Measurements from ENCODE around the gene S100A16. TPM values are rescaled to one million over a fixed set of nuclear protein-coding genes. Genes with fewer than 3 reads are reported as not detected.

The S100A16 gene, protein sequence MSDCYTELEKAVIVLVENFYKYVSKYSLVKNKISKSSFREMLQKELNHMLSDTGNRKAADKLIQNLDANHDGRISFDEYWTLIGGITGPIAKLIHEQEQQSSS
- 10 to 100 TPM; 33.2 to 67.9 (median 48.2) TPM for total RNA-seq

DNA sequence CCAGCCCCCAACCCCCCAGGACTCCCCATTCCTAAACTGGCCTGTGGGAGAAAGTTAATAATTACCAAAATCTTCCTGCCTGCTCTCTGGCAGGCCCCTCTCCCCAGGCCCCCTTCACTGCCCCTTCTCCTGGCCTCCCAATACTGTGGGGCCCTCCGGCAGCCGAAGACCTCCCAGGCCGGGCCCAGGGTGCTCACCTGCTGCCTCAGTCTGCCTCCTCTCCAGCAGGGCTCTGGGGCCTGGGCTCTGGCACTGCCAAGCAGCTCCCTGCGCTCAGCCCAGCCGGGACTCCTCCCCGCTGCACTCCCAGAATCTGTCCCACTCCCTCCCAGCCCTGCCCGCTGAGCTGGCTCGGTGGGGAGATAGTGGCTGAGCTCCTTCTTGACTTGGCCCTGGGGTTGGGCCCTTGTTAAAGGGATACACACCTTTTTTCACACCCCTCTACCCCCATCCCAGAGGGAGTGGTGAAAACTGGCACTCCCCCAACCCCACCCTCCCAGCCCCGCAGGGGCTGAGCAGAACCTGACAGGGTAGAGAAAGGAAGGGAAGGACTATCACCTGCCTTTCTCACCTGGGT lies at the start of gene S100A16:
S100A16 (minus strand) TSS at position 383 of the 577 bp plus-strand sequence. CDS start 4,986 bp downstream, outside the sequence.
- Histone ChIP-seq H3K4me1 (peaks cover 51 to 75% (median 62%) of the 10 kb centered on the region in 4 donors), H3K27me3 (no peaks in the 10 kb centered on the region), H3K36me3 (peaks cover 0 to 2% (median 1%) of the 10 kb centered on the region in 4 donors), H3K4me3 (peak within 1 kb of the TSS; percentile 64 to 72 (median 69)), H3K27ac (replicated peaks in 1 of 4) (peak within 1 kb of the TSS; percentile 85 to 90 (median 88)), H3K9me3 (no peaks in the 10 kb centered on the region)
- intact Hi-C loops (cut with DNase I) = loop anchor here (5.0 kb wide), 1 partner anchor 101 kb away; no protein-coding TSS in a partner anchor
- TF ChIP-seq, protein P1, sequence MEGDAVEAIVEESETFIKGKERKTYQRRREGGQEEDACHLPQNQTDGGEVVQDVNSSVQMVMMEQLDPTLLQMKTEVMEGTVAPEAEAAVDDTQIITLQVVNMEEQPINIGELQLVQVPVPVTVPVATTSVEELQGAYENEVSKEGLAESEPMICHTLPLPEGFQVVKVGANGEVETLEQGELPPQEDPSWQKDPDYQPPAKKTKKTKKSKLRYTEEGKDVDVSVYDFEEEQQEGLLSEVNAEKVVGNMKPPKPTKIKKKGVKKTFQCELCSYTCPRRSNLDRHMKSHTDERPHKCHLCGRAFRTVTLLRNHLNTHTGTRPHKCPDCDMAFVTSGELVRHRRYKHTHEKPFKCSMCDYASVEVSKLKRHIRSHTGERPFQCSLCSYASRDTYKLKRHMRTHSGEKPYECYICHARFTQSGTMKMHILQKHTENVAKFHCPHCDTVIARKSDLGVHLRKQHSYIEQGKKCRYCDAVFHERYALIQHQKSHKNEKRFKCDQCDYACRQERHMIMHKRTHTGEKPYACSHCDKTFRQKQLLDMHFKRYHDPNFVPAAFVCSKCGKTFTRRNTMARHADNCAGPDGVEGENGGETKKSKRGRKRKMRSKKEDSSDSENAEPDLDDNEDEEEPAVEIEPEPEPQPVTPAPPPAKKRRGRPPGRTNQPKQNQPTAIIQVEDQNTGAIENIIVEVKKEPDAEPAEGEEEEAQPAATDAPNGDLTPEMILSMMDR (IDR thresholded peaks at IDR 0.05) = no peak
- TF ChIP-seq POLR2A (IDR thresholded peaks at IDR 0.05; ENCODE audit: low read depth) (no peak), EP300 (IDR thresholded peaks at IDR 0.05) (no peak), POLR2AphosphoS5 (IDR thresholded peaks at IDR 0.05) (peak; percentile 79 to 88)
- 17% methylated on average over 8 of the region's 9 CpGs for WGBS
- no peak for DNase-seq (ENCODE audit: extremely low spot score)

DNA sequence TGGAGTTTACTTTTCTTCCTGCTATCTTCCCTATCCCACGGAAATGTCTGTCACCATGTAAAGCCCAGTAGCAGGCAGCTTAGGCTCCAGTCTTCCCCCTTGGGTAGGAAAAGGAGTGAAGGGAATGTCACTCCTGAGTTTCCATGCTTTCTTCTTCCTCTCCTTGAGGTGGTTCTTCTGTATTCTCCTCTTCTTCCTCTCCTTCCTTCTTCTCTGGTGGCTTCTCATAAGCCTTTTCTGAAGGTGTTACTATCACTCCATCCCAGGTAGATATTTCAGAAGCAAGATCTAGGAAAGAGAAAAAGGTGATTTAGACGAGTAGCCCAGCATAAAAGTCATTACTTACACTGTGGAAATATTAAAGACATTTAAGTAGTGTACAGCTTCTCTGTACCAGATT lies 49.3 kb upstream of the S100A16 start:
- H3K4me3 ChIP-seq = no peak overlapping the region
- H3K9me3 ChIP-seq = no peaks in the 10 kb centered on the region
- TF ChIP-seq POLR2AphosphoS5 (IDR thresholded peaks at IDR 0.05) (no peak), EP300 (IDR thresholded peaks at IDR 0.05) (no peak), POLR2A (IDR thresholded peaks at IDR 0.05; ENCODE audit: low read depth) (no peak)
- TF ChIP-seq, protein P1 (IDR thresholded peaks at IDR 0.05) = no peak
- DNase-seq (ENCODE audit: extremely low spot score) = no peak
- H3K36me3 ChIP-seq = peaks cover 54 to 75% (median 69%) of the 10 kb centered on the region in 4 donors
- peaks cover 10 to 19% (median 13%) of the 10 kb centered on the region in 4 donors for H3K4me1 ChIP-seq
- no peak overlapping the region for H3K27ac ChIP-seq (replicated peaks in 1 of 4)
- intact Hi-C loops (cut with DNase I) = no loop called here
- no peaks in the 10 kb centered on the region for H3K27me3 ChIP-seq
- WGBS = 47% methylated on average over 2 of the region's 2 CpGs

DNA sequence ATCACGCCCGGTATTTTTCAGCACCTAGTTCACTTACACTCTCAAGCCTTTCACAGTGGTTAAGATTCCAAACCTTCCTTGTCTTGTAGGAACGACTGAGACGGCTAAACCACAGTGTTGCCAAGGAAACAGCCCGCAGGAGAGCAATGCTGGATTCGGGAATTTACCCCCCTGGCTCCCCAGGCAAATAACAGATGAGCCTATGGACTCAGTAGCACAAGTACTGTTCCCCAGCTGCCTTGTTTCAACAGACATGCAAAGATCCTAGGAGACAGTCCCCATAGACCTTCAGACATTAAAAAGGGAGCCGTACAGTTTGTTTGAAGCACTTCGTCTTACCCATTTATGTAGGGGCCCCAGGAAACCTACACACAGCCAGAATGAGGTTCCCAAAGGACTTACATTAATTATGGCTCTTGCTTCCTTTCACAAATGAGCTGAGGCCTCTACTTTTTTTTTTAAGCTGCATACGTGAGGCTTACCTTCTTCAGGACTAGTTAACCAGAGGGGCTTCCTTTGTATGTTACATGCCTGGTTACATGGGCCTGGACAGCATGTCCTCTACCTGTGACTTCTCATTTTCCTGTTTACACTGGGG lies 48.3 kb upstream of the S100A16 start:
- no peaks in the 10 kb centered on the region for H3K9me3 ChIP-seq
- peaks cover 10 to 19% (median 13%) of the 10 kb centered on the region in 4 donors for H3K4me1 ChIP-seq
- no peak overlapping the region for H3K4me3 ChIP-seq
- TF ChIP-seq POLR2A (IDR thresholded peaks at IDR 0.05; ENCODE audit: low read depth) (no peak), EP300 (IDR thresholded peaks at IDR 0.05) (no peak), POLR2AphosphoS5 (IDR thresholded peaks at IDR 0.05) (no peak)
- TF ChIP-seq, protein P1 (IDR thresholded peaks at IDR 0.05) = no peak
- intact Hi-C loops (cut with DNase I) = no loop called here
- 62% methylated on average over 8 of the region's 9 CpGs for WGBS
- H3K36me3 ChIP-seq = peaks cover 43 to 65% (median 59%) of the 10 kb centered on the region in 4 donors
- no peak for DNase-seq (ENCODE audit: extremely low spot score)
- H3K27ac ChIP-seq (replicated peaks in 1 of 4) = peak overlapping the region in 1 of 4 donors; percentile 5
- no peaks in the 10 kb centered on the region for H3K27me3 ChIP-seq

DNA sequence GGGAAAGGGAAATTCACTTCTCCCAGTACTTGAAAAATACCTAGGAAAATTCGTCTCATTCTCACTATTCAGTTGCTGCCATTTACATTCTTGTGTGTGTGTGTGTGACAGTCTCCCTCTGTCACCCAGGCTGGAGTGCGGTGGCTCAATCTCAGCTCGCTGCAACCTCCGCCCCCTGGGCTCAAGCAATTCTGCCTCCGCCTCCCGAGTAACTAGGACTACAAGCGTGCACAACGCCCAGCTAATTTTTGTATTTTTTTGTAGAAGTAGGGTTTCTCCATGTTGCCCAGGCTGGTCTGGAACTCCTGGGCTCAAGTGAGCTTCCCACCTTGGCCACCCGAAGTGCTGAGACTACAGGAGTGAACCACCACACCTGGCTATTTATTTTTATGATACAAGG lies 46.7 kb upstream of the S100A16 start:
- Histone ChIP-seq H3K27ac (replicated peaks in 1 of 4) (peak overlapping the region in 3 of 4 donors; percentile 87 to 97 (median 92)), H3K4me1 (peaks cover 10 to 19% (median 13%) of the 10 kb centered on the region in 4 donors), H3K36me3 (peaks cover 28 to 49% (median 43%) of the 10 kb centered on the region in 4 donors), H3K4me3 (peak overlapping the region; percentile 66 to 81 (median 70)), H3K9me3 (no peaks in the 10 kb centered on the region), H3K27me3 (no peaks in the 10 kb centered on the region)
- TF ChIP-seq, protein P1 (IDR thresholded peaks at IDR 0.05) = no peak
- TF ChIP-seq EP300 (IDR thresholded peaks at IDR 0.05) = no peak
- no peak for TF ChIP-seq POLR2A (IDR thresholded peaks at IDR 0.05; ENCODE audit: low read depth)
- TF ChIP-seq POLR2AphosphoS5 (IDR thresholded peaks at IDR 0.05) = no peak
- no peak for DNase-seq (ENCODE audit: extremely low spot score)
- intact Hi-C loops (cut with DNase I) = loop anchor here (10.0 kb wide), 1 partner anchor 85 kb away; no protein-coding TSS in a partner anchor
- WGBS = 84% methylated on average over 9 of the region's 9 CpGs
